Hepatocyte (in vitro differentiated cells): Measurements from ENCODE around the gene KLF13. TPM values are rescaled to one million over a fixed set of nuclear protein-coding genes. Genes with fewer than 3 reads are reported as not detected.

Experiments
- DNase-seq: peaks from one replicate; pipeline ENCODE4 v3.0.0-alpha.2; 2016; ENCODE audit warnings: low spot score
- H2AFZ ChIP-seq: fragments of 200-600 bp; sonication (generic); 2 replicates; pipeline ENCODE4 v1.6.0; 2016; ENCODE audit warnings: antibody characterized with exemption, mild to moderate bottlenecking
- H3K27ac ChIP-seq: fragments of 200-600 bp; sonication (generic); 2 replicates; pipeline ENCODE4 v1.5.1; 2016; ENCODE audit warnings: mild to moderate bottlenecking
- H3K27me3 ChIP-seq: fragments of 200-600 bp; sonication (generic); 2 replicates; pipeline ENCODE4 v1.6.1; 2016
- H3K36me3 ChIP-seq: fragments of 200-600 bp; sonication (generic); replicated peaks from 2 replicates; pipeline ENCODE4 v1.5.1; 2016; ENCODE audit warnings: low read depth; ENCODE audit not compliant: insufficient read depth
- H3K4me1 ChIP-seq: fragments of 200-600 bp; sonication (generic); 2 replicates; pipeline ENCODE4 v1.5.1; 2016; ENCODE audit warnings: mild to moderate bottlenecking, moderate library complexity; ENCODE audit not compliant: insufficient read depth
- H3K4me2 ChIP-seq: fragments of 200-600 bp; sonication (generic); 2 replicates; pipeline ENCODE4 v1.6.0; 2016
- H3K4me3 ChIP-seq: fragments of 200-600 bp; sonication (generic); 2 replicates; pipeline ENCODE4 v1.5.1; 2016; ENCODE audit warnings: mild to moderate bottlenecking
- H3K79me2 ChIP-seq: fragments of 200-600 bp; sonication (generic); 2 replicates; pipeline ENCODE4 v1.6.0; 2017; ENCODE audit warnings: mild to moderate bottlenecking
- H3K9me2 ChIP-seq: fragments of 200-600 bp; sonication (generic); replicated peaks from 2 replicates; pipeline ENCODE4 v1.6.0; 2017; ENCODE audit warnings: mild to moderate bottlenecking; ENCODE audit not compliant: insufficient read depth
- H3K9me3 ChIP-seq: fragments of 200-600 bp; sonication (generic); 2 replicates; pipeline ENCODE4 v1.5.1; 2016; ENCODE audit warnings: low read depth, mild to moderate bottlenecking
- H4K20me1 ChIP-seq: fragments of 200-600 bp; sonication (generic); 2 replicates; pipeline ENCODE4 v1.6.0; 2016; ENCODE audit warnings: mild to moderate bottlenecking; ENCODE audit not compliant: insufficient read depth, poor library complexity, severe bottlenecking
- CTCF ChIP-seq: fragments of 200-600 bp; sonication (generic); IDR thresholded peaks from 2 replicates; pipeline ENCODE4 v1.5.1; 2016; ENCODE audit warnings: antibody characterized with exemption, mild to moderate bottlenecking; ENCODE audit not compliant: poor library complexity
- EZH2 ChIP-seq: fragments of 200-600 bp; sonication (generic); IDR thresholded peaks from 2 replicates; pipeline ENCODE4 v1.6.1; 2016; ENCODE audit warnings: antibody characterized with exemption, mild to moderate bottlenecking, borderline replicate concordance
- EZH2phosphoT487 ChIP-seq: fragments of 200-600 bp; sonication (generic); IDR thresholded peaks from one replicate; pipeline ENCODE4 v1.6.1; 2018; ENCODE audit warnings: antibody characterized with exemption, mild to moderate bottlenecking, low read depth, moderate library complexity; ENCODE audit not compliant: unreplicated experiment, severe bottlenecking
- WGBS: methylation state at CpG from one replicate; pipeline ENCODE4 v1.1.6; 2016; ENCODE audit warnings: low lambda C conversion rate; ENCODE audit errors: missing lambda C conversion rate; 5-methylcytosine and 5-hydroxymethylcytosine counted together
- polyA plus RNA-seq: library from polyadenylated mRNA; unstranded; fragments of >200 nt; fragmentation: Nextera tagmentation; extraction: Ambion mirVana; gene quantifications from 2 replicates; pipeline ENCODE4 v1.2.1, GENCODE V29; 2016
- total RNA-seq: library from RNA; depleted of rRNA; stranded (reverse); fragments of >200 nt; gene quantifications from 2 replicates; pipeline ENCODE4 v1.2.3, GENCODE V29; 2014

KLF13 gene
- total and polyA plus RNA-seq, 2 experiments from 2014 or later: 32.7 to 51.2 TPM

DNA sequence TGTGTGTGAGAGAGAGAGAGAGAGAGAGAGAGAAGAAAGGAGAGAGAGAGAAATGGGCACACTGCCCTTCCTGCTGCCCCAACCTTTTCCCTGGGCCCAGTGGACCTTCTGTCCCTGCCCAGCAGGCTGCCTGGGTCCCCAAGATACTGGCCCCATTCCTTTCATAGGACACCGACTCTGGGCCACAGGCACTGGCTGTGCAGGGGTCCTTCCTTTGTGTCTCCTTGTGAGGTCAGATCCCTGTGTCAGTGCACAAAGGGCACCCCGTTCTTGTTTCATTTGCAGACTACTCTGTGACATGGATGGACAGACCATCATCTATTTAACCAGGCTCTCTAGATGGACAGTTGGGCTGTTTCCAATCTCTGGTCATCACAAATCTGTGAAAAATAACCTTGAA, 21.3 kb upstream of the KLF13 start:
- peaks cover 24% of the 10 kb centered on the region for H3K27me3 ChIP-seq
- no peak for DNase-seq
- no peak overlapping the region for H3K4me2 ChIP-seq
- TF ChIP-seq EZH2 (no peak), EZH2phosphoT487 (no peak), CTCF (no peak)
- no peaks in the 10 kb centered on the region for H3K79me2 ChIP-seq
- no peaks in the 10 kb centered on the region for H4K20me1 ChIP-seq
- H3K27ac ChIP-seq: no peak overlapping the region
- H3K9me3 ChIP-seq: no peaks in the 10 kb centered on the region
- H3K9me2 ChIP-seq: no peaks in the 10 kb centered on the region
- H3K36me3 ChIP-seq: no peaks in the 10 kb centered on the region
- WGBS: 91% methylated on average over 2 of the region's 2 CpGs
- no peaks in the 10 kb centered on the region for H3K4me1 ChIP-seq
- no peak overlapping the region for H2AFZ ChIP-seq
- no peak overlapping the region for H3K4me3 ChIP-seq

- WGBS: 85% methylated on average over 12 of the region's 12 CpGs
- no peak overlapping the region for H3K4me2 ChIP-seq
- TF ChIP-seq CTCF (no peak), EZH2phosphoT487 (no peak), EZH2 (no peak)
These were observed 20.7 kb upstream of the KLF13 start for GRCh38 chr15:31305796-31306425.

DNA sequence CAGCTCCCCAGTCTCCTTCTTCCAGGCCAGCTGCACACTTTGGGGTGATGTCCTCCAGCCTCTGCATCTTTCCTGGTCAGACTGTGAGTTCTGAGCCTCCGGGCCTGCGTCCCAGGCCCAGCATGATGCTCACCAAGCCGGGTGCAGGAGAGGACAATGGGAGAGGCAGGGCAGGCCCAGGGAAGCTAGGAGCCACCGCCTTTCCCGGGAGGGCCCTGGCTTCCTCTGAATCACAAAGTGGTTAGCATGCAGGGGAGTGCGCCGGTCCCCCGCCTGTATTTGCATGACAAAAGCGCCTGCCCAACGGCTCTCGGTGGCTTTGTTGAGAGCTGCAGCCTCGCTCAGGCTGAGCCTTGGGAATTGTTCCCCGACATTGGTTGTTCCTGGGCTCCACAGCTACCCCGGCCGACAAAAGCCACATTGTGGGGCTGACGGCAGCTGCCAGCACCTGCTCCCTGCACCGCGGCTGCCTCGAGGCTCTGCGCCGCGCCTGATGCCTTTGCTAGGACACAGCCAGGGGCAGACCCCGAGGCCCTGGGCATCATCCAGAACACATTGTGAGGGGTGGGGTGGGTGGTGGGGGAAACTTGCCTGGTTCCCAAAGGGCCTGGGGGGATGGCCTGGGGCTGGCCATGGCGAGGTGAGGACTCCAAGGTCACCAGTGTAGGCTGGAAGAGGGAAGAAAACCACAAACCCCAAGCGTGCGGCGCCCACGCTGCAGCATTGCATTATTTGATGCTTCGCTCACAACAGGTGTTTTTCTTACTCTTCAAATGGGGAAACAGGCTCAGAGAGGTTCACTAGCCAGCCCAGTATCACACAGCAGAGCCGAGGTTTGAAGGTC, 20.0 kb upstream of the KLF13 start:
- H3K36me3 ChIP-seq: no peaks in the 10 kb centered on the region
- peak; percentile 1 for DNase-seq
- H3K27ac ChIP-seq: no peak overlapping the region
- H3K9me3 ChIP-seq: no peaks in the 10 kb centered on the region
- no peak overlapping the region for H3K4me2 ChIP-seq
- H4K20me1 ChIP-seq: no peaks in the 10 kb centered on the region
- no peaks in the 10 kb centered on the region for H3K4me1 ChIP-seq
- no peak overlapping the region for H3K4me3 ChIP-seq
- no peaks in the 10 kb centered on the region for H3K79me2 ChIP-seq
- no peaks in the 10 kb centered on the region for H3K9me2 ChIP-seq
- peaks cover 24% of the 10 kb centered on the region for H3K27me3 ChIP-seq
- H2AFZ ChIP-seq: no peak overlapping the region
- no peak for TF ChIP-seq CTCF
- TF ChIP-seq EZH2: no peak
- TF ChIP-seq EZH2phosphoT487: no peak
- WGBS: 43% methylated on average over 28 of the region's 30 CpGs

More at GRCh38 chr15:31305796-31306425, 20.7 kb upstream of the KLF13 start:
- Histone ChIP-seq H3K9me3 (no peaks in the 10 kb centered on the region), H3K9me2 (no peaks in the 10 kb centered on the region), H3K4me1 (no peaks in the 10 kb centered on the region), H3K4me3 (no peak overlapping the region), H3K27ac (no peak overlapping the region), H3K27me3 (peaks cover 24% of the 10 kb centered on the region), H4K20me1 (no peaks in the 10 kb centered on the region), H3K79me2 (no peaks in the 10 kb centered on the region), H2AFZ (no peak overlapping the region), H3K36me3 (no peaks in the 10 kb centered on the region)
- DNase-seq: no peak
